Left hindlimb (tissue), 1 donor: ENCODE data around the gene NFIC.
"Not testable (repeated sequence)": the region's sequence is repeated elsewhere in the genome, so short reads cannot be mapped to it uniquely, and the experiment has no call there.

Experiments
- DNase-seq: peaks from one replicate; pipeline ENCODE4 v3.0.0-alpha.2; 2018

The NFIC gene

GRCh38 chr19:3365836-3366752 is at the start of gene NFIC:
NFIC (plus strand) TSS chr19:3366583; CDS start chr19:3366637, 54 bp downstream.
- DNase-seq, result peak; percentile 90

- no peak for DNase-seq
Measured at GRCh38 chr19:3316659-3317207, 49.6 kb upstream of the NFIC start.

- no peak for DNase-seq
Measured at GRCh38 chr19:3319643-3320353, 46.6 kb upstream of the NFIC start.

GRCh38 chr19:3320354-3320670 is 46.1 kb upstream of the NFIC start:
- peak; percentile 66 for DNase-seq

- no peak for DNase-seq
Measured at GRCh38 chr19:3320853-3321252, 45.5 kb upstream of the NFIC start.

- no peak for DNase-seq
Measured at GRCh38 chr19:3321696-3322095, 44.7 kb upstream of the NFIC start.

GRCh38 chr19:3322199-3322978 is 44.0 kb upstream of the NFIC start:
- DNase-seq, result no peak

GRCh38 chr19:3323026-3323425 is 43.4 kb upstream of the NFIC start:
- no peak for DNase-seq

- no peak for DNase-seq
Measured at GRCh38 chr19:3323658-3324057, 42.7 kb upstream of the NFIC start.

- DNase-seq, result no peak
Measured at GRCh38 chr19:3324405-3324856, 42.0 kb upstream of the NFIC start.

GRCh38 chr19:3325451-3325850 is 40.9 kb upstream of the NFIC start:
- DNase-seq, result no peak

- no peak for DNase-seq
Measured at GRCh38 chr19:3328743-3329142, 37.6 kb upstream of the NFIC start.

GRCh38 chr19:3330047-3330446 is 36.3 kb upstream of the NFIC start:
- no peak for DNase-seq

GRCh38 chr19:3332232-3332631 is 34.2 kb upstream of the NFIC start:
- DNase-seq, result not testable (repeated sequence)

- no peak for DNase-seq
Measured at GRCh38 chr19:3333020-3333583, 33.3 kb upstream of the NFIC start.

GRCh38 chr19:3333662-3334061 is 32.7 kb upstream of the NFIC start:
- DNase-seq, result no peak

- DNase-seq, result not testable (repeated sequence)
Measured at GRCh38 chr19:3334749-3335430, 31.5 kb upstream of the NFIC start.

- no peak for DNase-seq
Measured at GRCh38 chr19:3335431-3336350, 30.7 kb upstream of the NFIC start.

- DNase-seq, result no peak
Measured at GRCh38 chr19:3336351-3336679, 30.1 kb upstream of the NFIC start.

GRCh38 chr19:3336680-3337523 is 29.5 kb upstream of the NFIC start:
- no peak for DNase-seq
